PC-3 (cell line): ENCODE measurements around the gene CCT6B. TPM values are rescaled to one million over a fixed set of nuclear protein-coding genes. Genes with fewer than 3 reads are reported as not detected.

Source experiments
- ATAC-seq: fragments of 200-7000 bp; cut with Tn5 transposase; 2 replicates; pipeline ENCODE4 v1.9.1; 2020; ENCODE audit warnings: mild to moderate bottlenecking, moderate library complexity
- BruUV-seq: library from RNA; stranded (reverse); fragments of 400-500 nt; replicated peaks from 2 replicates; lab custom pipeline; 2021; lab: Mats Ljungman, UMichigan
- CTCF ChIA-PET: fragments of 300-600 bp; sonication (Branson Sonifier 250); formaldehyde crosslinking; loops from one replicate; lab custom pipeline; 2022; ENCODE audit warnings: antibody characterized with exemption; lab: Charles Lee
- POLR2A ChIA-PET: fragments of 300-600 bp; sonication (Branson Sonifier 250); formaldehyde crosslinking; loops from one replicate; lab custom pipeline; 2022; ENCODE audit warnings: antibody characterized with exemption; ENCODE audit not compliant: unreplicated experiment; lab: Charles Lee
- DNase-seq: peaks from one replicate; pipeline ENCODE4 v3.0.0-alpha.2; 2015
- H2AFZ ChIP-seq: fragments of 300-600 bp; sonication (generic); 2 replicates; pipeline ENCODE4 v1.6.0; 2016; ENCODE audit warnings: antibody characterized with exemption, low read length
- H3F3A ChIP-seq: fragments of 300-600 bp; sonication (generic); one replicate; pipeline ENCODE4 v1.6.0; 2017; ENCODE audit warnings: antibody characterized with exemption, low read length, control low read depth, mild to moderate bottlenecking; ENCODE audit not compliant: unreplicated experiment
- H3K27ac ChIP-seq: fragments of 300-600 bp; sonication (generic); 2 replicates; pipeline ENCODE4 v1.5.1; 2016; ENCODE audit warnings: mild to moderate bottlenecking, low read length
- H3K27me3 ChIP-seq: fragments of 300-600 bp; sonication (generic); 2 replicates; pipeline ENCODE4 v1.6.1; 2016; ENCODE audit warnings: low read length, mixed read lengths
- H3K36me3 ChIP-seq: fragments of 300-600 bp; sonication (generic); 2 replicates; pipeline ENCODE4 v1.6.1; 2016; ENCODE audit warnings: low read depth, mixed run types, low read length, mixed read lengths
- H3K4me1 ChIP-seq: fragments of 300-600 bp; sonication (generic); 2 replicates; pipeline ENCODE4 v1.5.1; 2016; ENCODE audit warnings: low read length; ENCODE audit not compliant: insufficient read depth
- H3K4me2 ChIP-seq: fragments of 300-600 bp; sonication (generic); 2 replicates; pipeline ENCODE4 v1.6.0; 2016; ENCODE audit warnings: low read length
- H3K4me3 ChIP-seq: fragments of 300-600 bp; sonication (generic); 2 replicates; pipeline ENCODE4 v1.5.1; 2016; ENCODE audit warnings: mild to moderate bottlenecking, low read length, mixed read lengths
- H3K79me2 ChIP-seq: fragments of 300-600 bp; sonication (generic); 2 replicates; pipeline ENCODE4 v1.6.1; 2017; ENCODE audit warnings: low read length, mixed read lengths
- H3K9ac ChIP-seq: fragments of 300-600 bp; sonication (generic); 2 replicates; pipeline ENCODE4 v1.6.0; 2016; ENCODE audit warnings: mild to moderate bottlenecking, low read length
- H3K9me2 ChIP-seq: fragments of 300-600 bp; sonication (generic); replicated peaks from 2 replicates; pipeline ENCODE4 v1.6.1; 2016; ENCODE audit warnings: mixed run types, low read length, mixed read lengths
- H3K9me3 ChIP-seq: fragments of 300-600 bp; sonication (generic); 2 replicates; pipeline ENCODE4 v1.6.1; 2016; ENCODE audit warnings: low read length, mixed read lengths
- H4K20me1 ChIP-seq: fragments of 300-600 bp; sonication (generic); 2 replicates; pipeline ENCODE4 v1.6.1; 2016; ENCODE audit warnings: low read length, mixed read lengths
- EZH2 ChIP-seq: fragments of 300-600 bp; sonication (generic); IDR thresholded peaks from one replicate; pipeline ENCODE4 v1.6.1; 2017; ENCODE audit warnings: antibody characterized with exemption, mild to moderate bottlenecking, low read length; ENCODE audit not compliant: unreplicated experiment
- EZH2phosphoT487 ChIP-seq: fragments of 300-600 bp; sonication (generic); IDR thresholded peaks from 2 replicates; pipeline ENCODE4 v1.6.1; 2018; ENCODE audit warnings: mild to moderate bottlenecking, antibody characterized with exemption, low read length, borderline replicate concordance
- intact Hi-C: fragments of 100-400 bp; cut with micrococcal nuclease; formaldehyde crosslinking; loops from 2 replicates; pipeline ENCODE4 v1.9.0; 2023
- total RNA-seq: library from RNA; depleted of rRNA; stranded (reverse); fragments of >200 nt; gene quantifications from 2 replicates; pipeline ENCODE4 v1.2.3, GENCODE V29; 2014
- TF ChIP-seq, protein P1 (sequence below): fragments of 300-600 bp; sonication (generic); conservative IDR thresholded peaks from 2 replicates; pipeline ENCODE4 v1.5.1; 2017; ENCODE audit warnings: antibody characterized with exemption, low read depth, mild to moderate bottlenecking, low read length

CCT6B gene
- total RNA-seq, 1 experiment from 2014 or later: 0.33 TPM

DNA sequence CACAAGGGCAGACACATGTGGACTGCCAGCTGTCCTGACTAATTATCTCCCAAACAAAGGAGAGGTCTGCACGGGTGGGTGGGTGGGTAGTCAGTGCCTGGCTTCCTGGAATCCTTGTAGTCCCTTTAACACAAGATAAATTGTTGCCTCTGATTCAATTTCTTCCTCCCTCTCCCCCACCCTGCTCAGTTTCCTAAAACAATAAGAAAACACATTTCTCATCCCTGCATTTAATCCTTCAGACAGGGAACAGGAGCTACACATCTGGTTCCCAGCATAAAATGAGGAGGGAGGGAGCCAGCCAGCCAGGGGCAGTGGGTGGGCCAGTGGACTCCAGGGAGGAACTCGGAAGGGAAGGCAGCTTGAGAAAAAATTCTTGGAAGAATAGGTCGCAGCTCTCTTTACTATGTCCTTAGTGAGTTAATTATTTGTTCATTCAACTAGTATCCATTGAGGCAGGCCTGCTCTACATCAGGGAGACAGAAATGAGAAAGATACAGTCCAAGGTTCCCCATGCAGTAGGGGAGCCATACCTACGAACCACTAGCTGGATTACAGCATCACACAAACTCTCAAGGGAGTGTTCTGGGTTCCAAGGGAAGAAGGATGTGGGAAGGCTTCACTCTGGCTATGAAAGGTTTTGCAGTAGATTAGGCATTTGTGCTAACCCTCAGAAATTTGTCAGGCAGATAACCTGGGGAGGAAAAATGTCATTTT lies 58.3 kb downstream of the CCT6B start:
- Histone ChIP-seq H3K9me3 (no peaks in the 10 kb centered on the region), H3K36me3 (no peaks in the 10 kb centered on the region), H3K79me2 (no peaks in the 10 kb centered on the region), H3K9ac (no peak overlapping the region), H3K27ac (no peak overlapping the region), H2AFZ (no peak overlapping the region), H3K4me1 (no peaks in the 10 kb centered on the region), H3K4me3 (no peak overlapping the region), H3K27me3 (peaks cover 18% of the 10 kb centered on the region; the same call in 1 of the 2 replicates), H3F3A (no peaks in the 10 kb centered on the region), H3K9me2 (no peaks in the 10 kb centered on the region), H4K20me1 (no peaks in the 10 kb centered on the region), H3K4me2 (no peak overlapping the region)
- DNase-seq: no peak
- no peak for ATAC-seq
- no TSS peak for BruUV-seq
- intact Hi-C loops: no loop called here
- TF ChIP-seq EZH2 (no peak), EZH2phosphoT487 (no peak)
- TF ChIP-seq, protein P1, sequence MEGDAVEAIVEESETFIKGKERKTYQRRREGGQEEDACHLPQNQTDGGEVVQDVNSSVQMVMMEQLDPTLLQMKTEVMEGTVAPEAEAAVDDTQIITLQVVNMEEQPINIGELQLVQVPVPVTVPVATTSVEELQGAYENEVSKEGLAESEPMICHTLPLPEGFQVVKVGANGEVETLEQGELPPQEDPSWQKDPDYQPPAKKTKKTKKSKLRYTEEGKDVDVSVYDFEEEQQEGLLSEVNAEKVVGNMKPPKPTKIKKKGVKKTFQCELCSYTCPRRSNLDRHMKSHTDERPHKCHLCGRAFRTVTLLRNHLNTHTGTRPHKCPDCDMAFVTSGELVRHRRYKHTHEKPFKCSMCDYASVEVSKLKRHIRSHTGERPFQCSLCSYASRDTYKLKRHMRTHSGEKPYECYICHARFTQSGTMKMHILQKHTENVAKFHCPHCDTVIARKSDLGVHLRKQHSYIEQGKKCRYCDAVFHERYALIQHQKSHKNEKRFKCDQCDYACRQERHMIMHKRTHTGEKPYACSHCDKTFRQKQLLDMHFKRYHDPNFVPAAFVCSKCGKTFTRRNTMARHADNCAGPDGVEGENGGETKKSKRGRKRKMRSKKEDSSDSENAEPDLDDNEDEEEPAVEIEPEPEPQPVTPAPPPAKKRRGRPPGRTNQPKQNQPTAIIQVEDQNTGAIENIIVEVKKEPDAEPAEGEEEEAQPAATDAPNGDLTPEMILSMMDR: no peak
- POLR2A ChIA-PET: no interaction called here
- CTCF ChIA-PET: no interaction called here

DNA sequence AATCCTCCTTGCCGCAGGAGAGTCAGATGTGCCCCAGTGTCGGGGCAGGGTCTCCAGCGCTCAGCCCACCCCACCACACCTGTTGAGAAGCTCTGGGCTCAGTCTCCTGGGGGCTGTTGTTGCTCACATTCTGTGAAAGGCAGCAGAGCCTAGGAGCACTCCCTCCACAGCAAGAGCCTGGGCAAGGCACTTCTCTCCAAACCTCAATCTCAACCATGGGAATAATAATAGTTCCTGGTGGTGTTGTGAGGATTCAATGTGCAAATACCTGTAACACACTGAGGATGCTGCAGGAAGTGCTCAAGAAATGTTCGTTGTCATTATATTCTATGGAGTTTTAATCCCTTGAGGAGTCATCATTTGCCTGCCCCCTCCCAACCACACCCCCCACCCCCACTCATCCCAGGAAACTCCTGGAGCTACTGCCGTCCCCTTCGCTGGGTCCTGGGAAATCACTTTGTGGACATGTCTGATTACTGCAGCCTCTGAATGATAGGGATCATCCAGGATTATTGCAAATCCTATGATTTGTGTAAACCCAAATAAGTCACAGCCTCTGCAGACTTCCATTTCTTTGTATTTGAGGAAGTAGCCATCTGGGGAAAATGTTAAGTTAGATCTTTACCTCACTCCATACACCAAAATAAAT lies 61.5 kb downstream of the CCT6B start:
- Histone ChIP-seq H3K9ac (no peak overlapping the region), H3K27ac (no peak overlapping the region), H3K4me1 (no peaks in the 10 kb centered on the region), H2AFZ (no peak overlapping the region), H3K4me3 (no peak overlapping the region), H3K36me3 (no peaks in the 10 kb centered on the region), H3K79me2 (no peaks in the 10 kb centered on the region), H3K4me2 (no peak overlapping the region), H3K27me3 (0 out of 2 replicates have a peak, but pooled peaks cover 6% of the 10 kb centered on the region), H3F3A (no peaks in the 10 kb centered on the region), H4K20me1 (no peaks in the 10 kb centered on the region), H3K9me2 (no peaks in the 10 kb centered on the region), H3K9me3 (no peaks in the 10 kb centered on the region)
- BruUV-seq: no TSS peak
- DNase-seq (no peak), ATAC-seq (no peak)
- ChIA-PET POLR2A (no interaction called here), CTCF (no interaction called here)
- intact Hi-C loops: no loop called here
- TF ChIP-seq EZH2phosphoT487 (no peak), EZH2 (no peak)
- TF ChIP-seq, protein P1: no peak

DNA sequence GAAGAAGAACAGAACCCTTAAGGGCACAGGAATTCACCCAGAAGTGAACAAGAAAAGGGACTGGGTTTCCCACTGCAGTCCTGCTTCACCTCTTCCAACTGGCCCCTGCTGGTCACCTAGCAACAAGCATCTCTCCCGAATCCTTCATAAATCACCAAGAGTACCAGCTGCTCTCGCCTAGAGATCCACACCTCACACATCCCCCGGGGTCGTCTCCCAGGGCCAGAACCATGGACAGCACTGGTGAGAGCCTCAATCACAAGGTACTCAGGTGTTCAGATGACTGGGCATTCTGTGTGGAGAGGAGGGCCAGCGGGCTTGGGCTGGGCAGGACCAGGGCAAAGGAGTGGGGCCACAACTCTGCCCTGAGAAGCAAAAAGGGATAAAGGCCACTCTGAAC lies 65.9 kb downstream of the CCT6B start:
- intact Hi-C loops: no loop called here
- Histone ChIP-seq H3K4me1 (no peaks in the 10 kb centered on the region), H3K4me2 (no peak overlapping the region), H3K36me3 (no peaks in the 10 kb centered on the region), H3K9me3 (no peaks in the 10 kb centered on the region), H2AFZ (no peak overlapping the region), H3K9ac (no peak overlapping the region), H3K27ac (no peak overlapping the region), H3K27me3 (0 out of 2 replicates have a peak, but pooled peaks cover 6% of the 10 kb centered on the region), H3K4me3 (no peak overlapping the region), H3F3A (no peaks in the 10 kb centered on the region), H3K79me2 (no peaks in the 10 kb centered on the region), H3K9me2 (no peaks in the 10 kb centered on the region), H4K20me1 (no peaks in the 10 kb centered on the region)
- ATAC-seq (no peak), DNase-seq (no peak)
- no TSS peak for BruUV-seq
- POLR2A ChIA-PET: no interaction called here
- no peak for TF ChIP-seq EZH2phosphoT487
- TF ChIP-seq, protein P1: no peak
- no peak for TF ChIP-seq EZH2
- CTCF ChIA-PET: no interaction called here
